ENCODE measurements around the gene P3R3URF. TPM values are rescaled to one million over a fixed set of nuclear protein-coding genes. Genes with fewer than 3 reads are reported as not detected.
"Not testable (repeated sequence)": the region's sequence is repeated elsewhere in the genome, so short reads cannot be mapped to it uniquely, and the experiment has no call there.

P3R3URF gene
- total RNA-seq = not detected

- H3K36me3 ChIP-seq = no peaks in the 10 kb centered on the region
- H3K4me1 ChIP-seq = peaks cover 0 to 33% (median 0%) of the 10 kb centered on the region in 4 donors
- H3K27me3 ChIP-seq = no peaks in the 10 kb centered on the region
- no peak for DNase-seq
- peak within 1 kb of the TSS in 2 of 4 donors; percentile 48 to 59 for H3K27ac ChIP-seq
- H3K4me3 ChIP-seq = no peak within 1 kb of the TSS
- no peaks in the 10 kb centered on the region for H3K9me3 ChIP-seq
- TF ChIP-seq CTCF (IDR thresholded peaks at IDR 0.05) = no peak
- TF ChIP-seq POLR2A (IDR thresholded peaks at IDR 0.05) = no peak
Measured at GRCh38 chr1:46176211-46176865, at the start of gene P3R3URF. Gene P3R3URF (minus strand): TSS chr1:46176488. CDS start chr1:46176471, 17 bp downstream.

GRCh38 chr1:46224966-46225365 lies 48.7 kb upstream of the P3R3URF start:
- no peaks in the 10 kb centered on the region for H3K36me3 ChIP-seq

GRCh38 chr1:46223472-46223943 lies 47.2 kb upstream of the P3R3URF start:
- DNase-seq = peak; percentile 56 to 86 (median 60)
- no peaks in the 10 kb centered on the region for H3K27me3 ChIP-seq
- H3K36me3 ChIP-seq = no peaks in the 10 kb centered on the region
- TF ChIP-seq CTCF (IDR thresholded peaks at IDR 0.05) (peak; percentile 77 to 93 (median 90)), POLR2A (IDR thresholded peaks at IDR 0.05) (no peak)
- H3K27ac ChIP-seq = no peak overlapping the region
- no peaks in the 10 kb centered on the region for H3K9me3 ChIP-seq
- H3K4me1 ChIP-seq = no peaks in the 10 kb centered on the region
- no peak overlapping the region for H3K4me3 ChIP-seq

More at GRCh38 chr1:46224966-46225365, 48.7 kb upstream of the P3R3URF start:
- H3K27ac ChIP-seq = no peak overlapping the region
- H3K4me3 ChIP-seq = no peak overlapping the region
- no peak for DNase-seq
- no peaks in the 10 kb centered on the region for H3K9me3 ChIP-seq
- TF ChIP-seq CTCF (IDR thresholded peaks at IDR 0.05) (no peak), POLR2A (IDR thresholded peaks at IDR 0.05) (no peak)
- no peaks in the 10 kb centered on the region for H3K4me1 ChIP-seq
- H3K27me3 ChIP-seq = no peaks in the 10 kb centered on the region

- H3K27me3 ChIP-seq, H3K4me3 ChIP-seq, H3K36me3 ChIP-seq, H3K4me1 ChIP-seq, DNase-seq, H3K27ac ChIP-seq, H3K9me3 ChIP-seq: not testable (repeated sequence)
Measured at GRCh38 chr1:46223055-46223454, 46.8 kb upstream of the P3R3URF start.

- H3K27me3 ChIP-seq = no peaks in the 10 kb centered on the region
- no peak for TF ChIP-seq CTCF (IDR thresholded peaks at IDR 0.05)
- H3K36me3 ChIP-seq = no peaks in the 10 kb centered on the region
- H3K9me3 ChIP-seq = no peaks in the 10 kb centered on the region
- H3K27ac ChIP-seq = no peak overlapping the region
- no peaks in the 10 kb centered on the region for H3K4me1 ChIP-seq
- DNase-seq = no peak
- H3K4me3 ChIP-seq = no peak overlapping the region
Measured at GRCh38 chr1:46221749-46222148, 45.5 kb upstream of the P3R3URF start.

- H3K36me3 ChIP-seq = no peaks in the 10 kb centered on the region
- H3K27me3 ChIP-seq = no peaks in the 10 kb centered on the region
- H3K27ac ChIP-seq = no peak overlapping the region
- H3K4me3 ChIP-seq = no peak overlapping the region
- no peak for DNase-seq
- H3K9me3 ChIP-seq = no peaks in the 10 kb centered on the region
- no peaks in the 10 kb centered on the region for H3K4me1 ChIP-seq
- no peak for TF ChIP-seq CTCF (IDR thresholded peaks at IDR 0.05)
- TF ChIP-seq POLR2A (IDR thresholded peaks at IDR 0.05) = no peak
Measured at GRCh38 chr1:46220808-46221207, 44.5 kb upstream of the P3R3URF start.

All from Peyer's patch (tissue), 4 donors.